SK-N-SH (cell line): ENCODE data around the gene UGT2B11. TPM values are rescaled to one million over a fixed set of nuclear protein-coding genes. Genes with fewer than 3 reads are reported as not detected.

Source experiments
- CTCF ChIA-PET: fragments of 300-600, 350-600 bp; formaldehyde crosslinking; extraction: SDS; loops from one replicate; lab custom pipeline; 2021; lab: Yijun Ruan, JAX
- POLR2A ChIA-PET: fragments of 350-600 bp; sonication (Branson Sonifier 250); formaldehyde crosslinking; extraction: SDS; loops from one replicate; lab custom pipeline; 2020; ENCODE audit warnings: antibody characterized with exemption, inconsistent platforms; lab: Yijun Ruan, JAX
- DNase-seq: peaks from one replicate; pipeline ENCODE4 v3.0.0; 2012
- H2AFZ ChIP-seq: fragments of 200-600 bp; sonication (generic); 2 replicates; pipeline ENCODE4 v1.8.1; 2016; ENCODE audit warnings: antibody characterized with exemption, mild to moderate bottlenecking, low read depth
- H3F3A ChIP-seq: fragments of 200-600 bp; sonication (generic); replicated peaks from 2 replicates; pipeline ENCODE3; 2016; ENCODE audit warnings: antibody characterized with exemption, mild to moderate bottlenecking; ENCODE audit not compliant: insufficient read depth
- H3K27ac ChIP-seq, 2 experiments: fragments of 200-500 bp in 1 of 2; fragments of 200-600 bp in 1 of 2; sonication (Bioruptor generic) in 1 of 2; sonication (generic), shearing (Covaris generic) in 1 of 2; 2 replicates each; pipeline versions ENCODE4 v1.5.1 to v1.6.1; 2014 to 2016; ENCODE audit warnings: low read depth in 2 of 2, inconsistent platforms in 1 of 2, low read length in 1 of 2, mild to moderate bottlenecking in 1 of 2, mixed read lengths in 1 of 2
- H3K27me3 ChIP-seq: fragments of 200-600 bp; sonication (generic), shearing (Covaris generic); 2 replicates; pipeline ENCODE4 v1.6.1; 2016; ENCODE audit warnings: mixed run types; ENCODE audit not compliant: insufficient read depth
- H3K36me3 ChIP-seq, 2 experiments: fragments of 200-500 bp in 1 of 2; fragments of 200-600 bp in 1 of 2; sonication (Bioruptor generic) in 1 of 2; sonication (generic) in 1 of 2; replicated peaks in 1 of 2; 2 replicates each; pipeline versions ENCODE3 to v1.5.1; 2014 to 2016; ENCODE audit warnings: low read length in 1 of 2, mild to moderate bottlenecking in 1 of 2; ENCODE audit not compliant: insufficient read depth in 2 of 2, control insufficient read depth in 1 of 2
- H3K4me1 ChIP-seq, 2 experiments: fragments of 200-500 bp in 1 of 2; fragments of 200-600 bp in 1 of 2; sonication (Bioruptor generic) in 1 of 2; sonication (generic), shearing (Covaris generic) in 1 of 2; 2 replicates each; pipeline versions ENCODE4 v1.5.1 to v1.6.1; 2014 to 2016; ENCODE audit warnings: low read depth in 1 of 2, low read length in 1 of 2, mixed run types in 1 of 2; ENCODE audit not compliant: insufficient read depth in 2 of 2, control insufficient read depth in 1 of 2
- H3K4me2 ChIP-seq: fragments of 200-600 bp; sonication (generic), shearing (Covaris generic); 2 replicates; pipeline ENCODE4 v1.6.1; 2017; ENCODE audit warnings: mixed run types
- H3K4me3 ChIP-seq, 2 experiments: fragments of 200-500 bp in 1 of 2; fragments of 200-600 bp in 1 of 2; sonication (Bioruptor generic) in 1 of 2; sonication (generic), shearing (Covaris generic) in 1 of 2; 2 replicates each; pipeline versions ENCODE4 v1.5.1 to v1.8.1; 2014 to 2016; ENCODE audit warnings: low read depth in 2 of 2, inconsistent platforms in 1 of 2, low read length in 1 of 2, mild to moderate bottlenecking in 1 of 2, mixed read lengths in 1 of 2, moderate library complexity in 1 of 2
- H3K79me2 ChIP-seq: fragments of 200-600 bp; sonication (generic); 2 replicates; pipeline ENCODE4 v1.8.1; 2017; ENCODE audit warnings: mild to moderate bottlenecking; ENCODE audit not compliant: insufficient read depth
- H3K9ac ChIP-seq: fragments of 200-600 bp; sonication (generic); 2 replicates; pipeline ENCODE4 v1.6.1; 2017; ENCODE audit warnings: mixed run types
- H3K9me2 ChIP-seq: fragments of 200-600 bp; sonication (generic); 2 replicates; pipeline ENCODE4 v1.6.1; 2017; ENCODE audit warnings: mixed run types
- H3K9me3 ChIP-seq: fragments of 200-600 bp; sonication (generic); 2 replicates; pipeline ENCODE4 v1.6.1; 2017; ENCODE audit warnings: mixed run types, mild to moderate bottlenecking, moderate library complexity
- H4K20me1 ChIP-seq: fragments of 200-600 bp; sonication (generic); 2 replicates; pipeline ENCODE4 v1.6.1; 2017; ENCODE audit warnings: mild to moderate bottlenecking, mixed run types; ENCODE audit not compliant: insufficient read depth
- JUND ChIP-seq: IDR thresholded peaks from 2 replicates; pipeline ENCODE4 v1.4.0; 2012
- MEF2A ChIP-seq: IDR thresholded peaks from 2 replicates; pipeline ENCODE4 v1.4.0; 2012; ENCODE audit warnings: low read depth, borderline replicate concordance
- TAF1 ChIP-seq: IDR thresholded peaks from 2 replicates; pipeline ENCODE4 v1.6.1; 2012; ENCODE audit warnings: low read depth, mild to moderate bottlenecking, low read length, moderate library complexity, borderline replicate concordance
- WGBS: methylation state at CpG from one replicate; pipeline ENCODE4 v1.1.6; 2017; ENCODE audit warnings: low lambda C conversion rate; 5-methylcytosine and 5-hydroxymethylcytosine counted together
- polyA plus RNA-seq, 3 experiments: library from polyadenylated mRNA; depleted of rRNA; stranded (reverse); fragments of >200 nt; gene quantifications; 2 replicates each; pipeline ENCODE4 v1.2.3, GENCODE V29; 2012

The UGT2B11 gene
- polyA plus RNA-seq, 1 of the 3 experiments (the other 2 are of a cell fraction): not detected

DNA sequence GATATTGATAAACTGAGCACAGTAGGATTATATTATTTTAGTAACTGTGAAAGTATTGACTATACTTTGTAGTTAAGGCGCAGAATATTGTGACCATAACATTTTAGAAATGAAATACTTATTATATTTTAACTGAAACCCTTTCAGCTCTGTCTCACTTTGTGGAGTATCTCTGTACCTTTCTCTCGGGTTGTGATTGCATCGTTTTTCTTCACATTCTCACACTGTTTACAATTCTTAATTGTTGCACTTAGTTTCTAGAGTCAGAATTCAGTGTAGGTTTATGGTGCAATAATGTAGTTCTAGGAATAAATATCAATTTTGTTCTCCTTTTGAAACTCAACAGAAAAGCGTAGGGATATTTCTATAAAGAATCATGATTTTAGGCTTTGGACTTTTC, 60.5 kb downstream of the UGT2B11 start:
- DNase-seq: no peak
- H3K36me3 ChIP-seq: no peaks in the 10 kb centered on the region
- H3K9me3 ChIP-seq: no peaks in the 10 kb centered on the region
- 7% methylated on average over 4 of the region's 4 CpGs for WGBS
- H3K9ac ChIP-seq: no peak overlapping the region
- no peaks in the 10 kb centered on the region for H3K4me1 ChIP-seq
- ChIA-PET POLR2A (no interaction called here), CTCF (interaction anchor here (1.5 kb wide), 1 partner anchor 656 kb away, joined by 6 read pairs; no protein-coding TSS in a partner anchor)
- H3K79me2 ChIP-seq: no peaks in the 10 kb centered on the region
- TF ChIP-seq JUND (no peak), MEF2A (no peak), TAF1 (no peak)
- H3F3A ChIP-seq: no peaks in the 10 kb centered on the region
- H2AFZ ChIP-seq: no peak overlapping the region
- no peak overlapping the region for H3K27ac ChIP-seq
- no peaks in the 10 kb centered on the region for H3K9me2 ChIP-seq
- H3K27me3 ChIP-seq: no peaks in the 10 kb centered on the region
- H3K4me3 ChIP-seq: no peak overlapping the region
- no peak overlapping the region for H3K4me2 ChIP-seq
- no peaks in the 10 kb centered on the region for H4K20me1 ChIP-seq

Other genes starting within 250 kb of the UGT2B11 start
- not detected in 2 replicates for gene UGT2B7, start 118.3 kb downstream of the UGT2B11 start, polyA plus RNA-seq (2012; rRNA removed)
- gene UGT2B28, start 65.7 kb upstream of the UGT2B11 start, polyA plus RNA-seq (2012; rRNA removed): not detected in 2 replicates